Daoy (cell line): ENCODE data around the gene SEZ6L2. TPM values are rescaled to one million over a fixed set of nuclear protein-coding genes. Genes with fewer than 3 reads are reported as not detected.
"Not testable (repeated sequence)": the region's sequence is repeated elsewhere in the genome, so short reads cannot be mapped to it uniquely, and the experiment has no call there.

ENCODE experiments used
- DNase-seq: peaks from one replicate; pipeline ENCODE4 v3.0.0-alpha.2; 2015; ENCODE audit warnings: low read depth
- total RNA-seq: library from RNA; depleted of rRNA; stranded (reverse); fragments of >200 nt; shearing (Covaris generic); gene quantifications from 2 replicates; pipeline ENCODE4 v1.2.3, GENCODE V29; 2014

SEZ6L2 gene
- total RNA-seq, 1 experiment from 2014 or later = 2.6 TPM

DNA sequence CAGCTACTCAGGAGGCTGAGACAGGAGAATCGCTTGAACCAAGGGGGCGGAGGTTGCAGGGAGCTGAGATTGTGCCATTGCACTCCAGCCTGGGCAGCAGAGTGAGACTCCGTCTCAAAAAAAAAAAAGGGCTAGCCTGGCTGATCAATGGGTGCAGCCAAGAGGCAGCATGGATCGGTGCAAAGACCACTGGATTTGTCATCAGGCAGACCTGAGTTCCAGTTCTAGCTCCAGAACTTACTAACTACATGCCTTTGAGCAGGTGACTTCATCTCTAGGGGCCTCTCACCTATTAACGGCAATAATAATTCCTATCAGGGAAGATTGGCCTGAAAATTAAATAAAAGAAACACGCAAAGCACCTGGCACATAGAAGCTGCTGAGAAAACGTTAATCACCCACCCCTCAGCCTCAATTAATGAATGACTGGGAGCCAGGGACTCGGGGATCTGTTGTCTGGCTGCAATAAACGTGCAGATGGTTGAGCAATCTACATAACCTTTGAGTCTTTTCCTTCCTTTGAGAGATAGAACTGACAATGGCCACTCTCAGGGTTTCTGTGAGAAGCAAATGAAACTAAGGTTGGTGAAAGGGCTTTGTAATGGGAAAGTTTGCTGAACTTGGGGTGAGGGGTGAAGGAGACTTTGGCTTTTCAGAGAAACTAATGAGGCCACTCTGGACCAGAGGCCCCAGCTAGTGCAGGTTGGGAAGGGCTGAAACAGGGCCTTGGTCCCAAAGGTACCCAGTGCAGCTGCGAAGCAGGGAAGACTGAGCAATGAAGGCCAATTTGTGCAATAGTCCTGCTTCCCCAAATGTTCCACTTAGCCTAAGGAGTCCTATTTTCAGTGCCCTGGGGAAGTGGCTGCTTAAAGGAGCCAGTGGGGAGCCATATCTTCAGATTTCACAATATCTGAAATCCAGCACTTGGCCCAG lies 7.6 kb downstream of the SEZ6L2 start:
- DNase-seq = no peak

DNA sequence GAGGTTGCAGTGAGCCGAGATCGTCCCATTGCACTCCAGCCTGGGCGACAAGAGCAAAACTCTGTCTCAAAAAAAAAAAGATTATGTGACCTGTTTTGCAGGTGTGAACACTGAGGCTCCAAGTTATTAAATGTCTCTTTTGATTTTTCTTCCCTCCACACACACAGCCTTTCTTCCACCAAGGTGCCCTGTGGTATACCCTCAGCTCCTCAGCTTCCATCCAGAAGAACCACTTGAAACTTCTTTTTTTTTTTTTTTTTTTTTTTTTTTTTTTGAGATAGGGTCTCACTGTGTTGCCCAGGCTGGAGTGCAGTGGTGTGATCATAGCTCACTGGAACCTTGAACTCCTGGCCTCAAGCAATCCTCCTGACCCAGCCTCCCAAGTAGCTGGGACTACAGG lies 10.0 kb downstream of the SEZ6L2 start:
- DNase-seq = not testable (repeated sequence)

DNA sequence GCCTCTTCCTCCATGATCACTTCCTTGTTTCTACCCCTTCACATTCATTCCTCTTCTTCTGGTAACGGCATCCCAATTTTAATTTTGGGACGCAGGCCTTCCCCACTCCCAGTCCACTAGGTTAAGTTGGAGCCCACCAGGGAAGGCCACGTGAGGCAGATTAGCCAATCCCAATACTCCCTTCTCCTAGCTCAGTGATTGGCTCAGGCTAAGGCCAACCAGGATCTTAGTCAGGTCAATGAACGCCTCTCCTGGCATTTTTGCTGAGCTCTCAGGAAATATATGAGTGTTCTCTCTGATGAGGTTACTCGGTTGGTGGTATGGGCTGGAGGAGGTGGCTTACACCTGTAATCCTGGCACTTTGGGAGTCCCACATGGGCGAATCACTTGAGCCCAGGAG lies 15.4 kb downstream of the SEZ6L2 start:
- DNase-seq = no peak

DNA sequence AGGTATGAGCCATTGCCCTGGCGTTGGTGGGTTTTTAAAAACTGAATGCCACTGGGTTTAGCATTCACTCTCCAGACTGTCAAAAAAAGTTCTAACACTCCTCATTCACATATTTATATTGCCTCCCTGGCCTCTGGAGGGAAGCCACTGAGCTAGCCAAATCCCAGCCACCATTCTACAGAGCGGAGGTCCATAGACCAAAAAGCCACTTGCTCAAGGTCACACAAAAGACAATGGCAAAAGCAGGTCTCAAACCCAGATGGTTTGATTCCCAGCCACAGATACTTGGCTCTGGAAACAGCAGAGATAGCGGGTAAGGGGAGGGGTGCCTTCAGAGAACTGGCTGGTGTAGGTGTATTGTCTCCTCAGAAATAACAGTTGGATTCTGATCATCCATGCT lies 18.3 kb downstream of the SEZ6L2 start:
- no peak for DNase-seq

DNA sequence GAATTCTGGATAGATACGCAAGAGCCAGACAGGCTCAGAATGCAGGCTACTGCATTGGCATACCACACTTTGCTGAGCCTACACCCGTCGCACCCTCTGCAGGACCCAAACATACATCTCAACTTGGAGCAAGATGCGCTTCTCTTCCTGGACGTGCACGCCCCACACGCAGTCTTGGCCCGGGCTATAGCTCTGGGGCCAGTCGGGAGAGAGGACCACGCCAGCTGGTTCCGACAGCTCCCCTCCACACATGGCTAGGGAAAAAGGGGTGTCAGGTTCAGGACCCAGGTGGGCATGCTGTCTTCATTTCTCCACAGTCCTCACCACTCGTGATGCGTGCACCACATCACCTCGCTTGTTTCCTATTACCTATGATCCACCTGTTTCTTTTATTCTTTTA lies 21.2 kb downstream of the SEZ6L2 start:
- DNase-seq = no peak

DNA sequence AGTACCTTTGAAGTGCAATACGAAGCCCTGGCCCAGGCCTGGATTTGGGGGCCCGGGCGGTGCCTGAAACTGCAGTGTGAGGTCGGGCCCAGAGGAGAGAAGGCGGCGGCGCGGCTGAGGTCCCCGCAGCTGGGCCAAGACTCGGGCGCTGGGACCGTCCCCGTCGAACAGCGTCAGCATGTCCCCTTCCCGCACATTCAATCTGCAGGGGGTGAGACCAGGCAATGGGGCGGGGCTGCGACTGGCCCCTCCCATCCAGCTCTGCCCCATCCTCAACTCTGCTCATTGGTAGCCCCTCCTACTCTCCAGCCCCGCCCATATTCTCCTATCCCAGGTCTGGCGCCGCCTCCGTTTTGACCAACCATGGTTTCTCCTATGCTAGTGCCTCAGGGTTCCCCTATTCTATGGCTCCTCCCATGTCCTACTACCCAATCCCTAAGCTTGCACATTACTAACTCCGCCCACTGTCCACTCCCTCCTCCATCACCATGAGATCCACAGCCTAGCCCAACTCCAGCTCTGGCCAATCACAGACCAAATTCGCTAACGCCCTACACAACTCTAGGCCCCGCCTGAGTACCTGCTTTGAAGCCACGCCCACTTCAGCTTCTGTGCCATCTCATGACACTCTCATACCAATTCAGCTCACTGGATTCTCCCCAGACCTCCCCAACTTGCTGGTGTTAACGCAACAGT lies 21.9 kb downstream of the SEZ6L2 start:
- DNase-seq = peak; percentile 44

DNA sequence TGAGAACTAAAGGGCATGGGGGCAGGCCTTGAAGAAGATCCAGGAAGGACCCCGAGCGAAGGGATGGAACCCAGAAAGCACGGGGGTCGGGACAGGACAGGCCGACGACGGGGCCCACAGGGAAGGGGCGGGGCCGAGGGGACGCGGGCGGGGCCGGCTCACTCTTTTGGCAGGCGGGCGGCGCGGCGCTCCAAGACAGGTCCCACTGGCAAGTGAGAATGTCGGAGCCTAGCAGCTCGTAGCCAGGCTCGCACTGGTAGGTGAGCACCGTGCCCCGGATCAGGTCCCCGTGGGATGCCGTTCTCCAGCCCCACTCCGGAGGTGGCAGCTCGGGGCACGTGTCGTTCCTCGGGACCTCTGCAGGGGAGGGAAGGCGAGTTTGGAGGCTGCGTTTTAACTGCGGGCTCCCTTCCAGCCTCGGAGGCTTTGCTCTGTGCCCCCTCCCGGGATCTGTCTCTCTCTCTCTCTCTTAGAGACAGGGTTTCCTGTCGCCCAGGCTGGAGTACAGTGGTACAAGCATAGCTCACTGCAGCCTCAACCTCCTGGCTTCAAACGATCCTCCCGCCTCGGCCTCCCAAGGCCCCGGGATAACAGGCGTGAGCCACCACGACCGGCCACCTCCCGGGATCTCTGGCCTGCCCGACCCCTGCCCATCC lies 22.6 kb downstream of the SEZ6L2 start:
- no peak for DNase-seq

DNA sequence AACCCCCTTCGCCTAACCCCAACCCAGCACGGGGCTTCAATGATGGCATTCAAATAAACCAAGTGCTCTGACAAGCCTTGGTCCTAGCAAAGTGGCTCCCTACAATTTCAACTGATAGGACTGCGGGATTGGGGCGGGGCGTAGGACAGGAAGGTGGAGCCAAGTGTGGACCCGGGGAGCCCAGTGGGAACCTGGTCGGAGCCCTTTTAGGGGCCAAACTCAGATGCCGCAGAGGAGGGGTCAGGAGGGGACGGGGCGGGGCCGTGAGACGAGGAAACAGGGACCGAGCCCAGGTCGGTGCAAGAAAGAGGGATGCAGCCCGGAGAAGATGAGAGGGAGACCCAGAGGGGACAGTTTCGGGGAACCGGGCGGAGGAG lies 23.1 kb downstream of the SEZ6L2 start:
- no peak for DNase-seq

DNA sequence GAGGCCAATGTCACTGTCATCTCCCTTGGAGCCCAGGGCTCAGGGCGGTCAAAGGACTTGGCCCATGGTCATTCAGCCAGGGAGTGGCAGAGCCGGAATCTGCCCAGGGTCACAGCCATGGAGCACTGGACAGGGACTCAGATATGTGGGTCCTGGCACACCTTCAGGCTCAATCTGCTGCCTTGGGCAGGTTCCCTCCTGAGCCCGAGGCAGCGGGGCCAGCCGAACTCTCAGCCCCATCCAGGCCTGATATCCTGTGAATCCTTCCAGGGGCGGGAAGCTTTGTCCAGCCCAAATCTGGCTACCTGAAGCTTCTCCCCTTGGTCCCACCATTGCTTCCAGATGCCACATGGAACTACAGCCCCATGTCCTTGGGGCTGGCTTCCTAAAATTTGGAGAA lies 24.1 kb downstream of the SEZ6L2 start:
- DNase-seq = no peak

DNA sequence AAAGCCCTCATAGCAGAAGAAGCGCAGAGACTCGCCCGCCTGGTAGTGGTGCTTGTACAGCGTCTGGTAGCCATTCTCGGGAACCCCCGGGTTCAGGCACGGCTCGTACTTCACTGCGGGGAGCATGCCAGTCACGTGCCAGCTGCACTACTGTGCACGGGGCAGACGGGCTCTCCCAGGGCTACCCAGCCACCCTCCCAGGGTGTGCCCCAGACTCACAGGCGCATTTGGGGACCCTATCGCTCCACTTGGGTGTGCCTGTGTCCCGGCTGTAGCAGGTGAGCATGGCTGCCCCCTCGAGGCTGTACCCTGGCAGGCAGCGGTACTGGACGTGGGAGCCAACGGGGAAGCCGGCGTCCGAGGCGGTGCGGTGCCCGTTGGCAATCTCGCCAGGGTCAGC lies 26.0 kb downstream of the SEZ6L2 start:
- no peak for DNase-seq

DNA sequence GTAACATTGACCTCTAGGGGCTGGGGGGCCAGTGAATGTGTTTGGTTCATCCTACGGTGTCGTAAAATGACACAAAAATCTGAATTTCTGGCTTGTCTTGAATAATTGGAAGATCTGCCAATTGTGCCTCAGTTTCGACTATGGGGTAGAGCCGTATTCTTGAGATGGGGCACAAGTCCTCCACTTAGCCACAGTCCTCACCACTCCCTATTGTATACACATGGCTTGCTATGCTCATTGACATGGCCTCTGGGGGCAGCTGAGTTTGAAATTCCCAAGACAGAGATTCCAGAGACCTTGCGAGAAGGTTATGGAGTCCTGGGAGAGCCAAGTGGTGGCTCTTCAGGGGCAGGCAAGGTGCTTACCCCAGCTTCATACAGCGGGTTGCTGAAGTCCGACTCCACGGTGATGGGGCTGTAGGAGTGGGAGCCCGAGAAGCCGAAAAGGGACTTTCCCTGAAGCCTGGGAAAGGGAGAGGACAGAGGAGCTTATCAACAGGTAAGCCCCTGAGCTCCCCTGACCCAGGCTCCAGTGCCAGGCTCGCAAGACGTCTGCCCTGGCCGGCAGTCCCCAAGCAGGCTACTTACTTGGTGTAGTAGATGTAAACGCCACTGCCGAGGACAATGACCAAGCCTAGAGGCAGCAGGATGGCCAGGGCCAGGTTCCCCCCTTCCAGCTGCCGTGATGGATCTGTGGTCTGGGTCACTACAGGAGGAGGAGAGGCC lies 27.4 kb downstream of the SEZ6L2 start:
- DNase-seq = no peak

DNA sequence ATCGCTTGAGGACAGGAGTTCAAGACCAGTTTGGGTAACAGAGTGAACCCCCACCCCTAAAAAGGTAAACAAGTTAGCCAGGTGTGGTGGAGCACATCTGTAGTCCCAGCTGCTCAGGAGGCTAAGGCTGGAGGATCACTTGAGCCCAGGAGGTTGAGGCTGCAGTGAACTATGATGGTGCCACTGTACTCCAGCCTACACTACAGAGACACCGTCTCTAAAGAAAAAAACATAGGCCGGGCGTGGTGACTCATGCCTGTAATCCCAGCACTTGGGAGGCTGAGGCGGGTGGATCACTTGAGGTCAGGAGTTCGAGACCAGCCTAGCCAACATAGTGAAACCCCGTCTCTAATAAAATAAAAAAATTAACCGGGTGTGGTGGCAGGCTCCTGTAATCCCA lies 30.3 kb downstream of the SEZ6L2 start:
- not testable (repeated sequence) for DNase-seq

DNA sequence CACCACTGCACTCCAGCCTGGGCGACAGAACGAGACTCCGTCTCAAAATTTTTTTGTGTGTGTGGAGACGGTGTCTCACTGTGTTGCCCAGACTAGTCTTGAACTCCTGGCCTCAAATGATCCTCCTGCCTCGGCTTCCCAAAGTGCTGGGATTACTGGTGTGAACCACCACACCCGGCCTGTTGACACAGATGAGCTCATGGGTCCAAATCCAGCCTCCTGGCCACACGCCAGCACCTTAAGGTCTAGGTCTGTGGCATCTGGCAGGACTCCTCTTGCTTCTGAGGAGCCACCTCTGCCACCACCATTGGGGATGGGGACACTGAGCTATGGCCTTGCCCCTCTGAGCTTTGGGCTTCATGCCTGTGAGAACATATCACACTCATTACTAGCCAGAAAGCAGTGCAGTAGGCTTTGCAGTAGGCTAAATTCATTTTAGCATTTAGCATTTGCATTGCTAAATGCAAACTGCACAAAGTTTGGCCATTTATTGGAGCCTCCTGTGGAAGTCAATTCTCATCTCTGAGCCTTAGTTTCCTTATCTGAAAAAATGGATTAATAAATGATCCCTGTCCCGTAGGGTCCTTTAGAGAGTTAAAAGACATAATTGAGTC lies 30.8 kb downstream of the SEZ6L2 start:
- DNase-seq = peak; percentile 18

DNA sequence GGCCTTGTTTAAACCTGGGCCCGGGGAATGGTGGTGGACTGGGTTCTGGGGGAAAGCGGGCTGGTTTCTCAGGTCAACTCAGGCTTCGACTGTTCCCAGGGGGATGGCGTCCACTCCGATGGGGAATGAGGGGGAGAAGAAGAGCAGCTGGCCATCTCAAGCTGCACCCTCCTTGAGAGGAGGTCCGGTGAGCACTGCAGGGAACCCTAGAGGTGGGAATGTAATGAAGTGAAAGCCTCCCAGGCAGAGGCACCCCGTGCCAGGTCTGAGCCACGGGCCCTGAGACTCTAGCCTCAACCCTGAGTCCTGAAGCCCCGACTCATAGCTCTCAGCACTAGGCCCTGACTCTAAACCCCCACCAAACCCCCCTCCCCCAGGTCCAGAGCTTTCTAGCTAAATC lies 35.1 kb downstream of the SEZ6L2 start:
- no peak for DNase-seq

DNA sequence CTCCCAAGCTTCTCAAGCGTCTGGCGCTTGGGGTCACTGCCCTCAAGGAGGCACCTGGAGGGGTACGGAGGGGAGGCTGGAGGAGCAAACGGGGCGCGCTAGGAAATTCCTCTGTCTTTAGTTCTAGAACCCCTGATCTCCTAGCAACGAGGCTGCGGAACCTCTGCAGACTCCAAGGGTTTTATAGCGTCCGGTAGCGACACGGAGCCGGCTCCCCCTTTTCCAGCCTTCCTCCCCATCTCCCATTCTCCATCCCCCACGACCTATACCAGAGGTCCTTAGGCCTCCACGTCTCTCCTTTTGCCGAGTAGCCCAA lies 35.7 kb downstream of the SEZ6L2 start:
- no peak for DNase-seq

DNA sequence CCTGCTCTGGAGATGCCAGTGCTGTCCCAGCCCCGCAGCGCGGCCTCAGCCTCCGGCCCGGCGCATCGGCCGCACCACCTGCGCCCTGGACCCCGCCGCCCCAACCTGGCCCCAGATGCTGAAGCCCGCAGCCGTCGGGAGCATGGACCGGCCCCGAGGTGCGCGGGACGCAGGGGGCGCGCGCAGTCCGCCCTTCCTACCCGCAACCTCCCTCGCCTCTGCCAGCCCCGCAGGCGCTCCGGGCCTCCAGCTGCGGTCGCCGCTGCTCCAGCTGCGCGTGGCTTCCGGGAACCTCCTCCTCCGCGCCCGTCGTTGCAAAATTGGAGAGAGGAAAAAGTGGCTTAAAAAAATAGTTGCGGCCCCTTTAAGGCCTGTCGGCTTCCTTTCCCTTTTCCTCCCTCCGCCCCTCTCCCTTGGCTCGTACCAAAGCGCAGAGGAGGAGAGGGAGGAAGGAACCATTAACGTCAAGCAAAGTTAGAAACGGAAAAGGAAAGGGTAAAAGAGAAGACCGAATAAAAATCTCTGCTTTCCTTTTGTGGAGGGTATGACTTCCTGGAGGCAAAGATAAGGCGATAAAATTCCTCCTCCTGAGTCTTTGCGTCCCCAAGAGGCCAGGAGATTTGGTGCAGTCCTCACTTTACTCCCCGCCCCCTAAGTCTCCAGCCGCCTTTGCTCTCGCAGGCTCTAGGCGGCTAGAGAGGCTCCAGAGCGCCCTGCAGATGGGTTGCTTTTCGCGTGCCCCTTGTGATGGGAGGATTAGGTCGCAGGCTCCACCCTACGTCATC lies 36.3 kb downstream of the SEZ6L2 start, which contains the start of gene CDIPT:
Gene CDIPT (minus strand): TSS at position 343 of the 785 bp plus-strand sequence. CDS start 369 bp downstream, outside the sequence.
- peak; percentile 94 for DNase-seq

DNA sequence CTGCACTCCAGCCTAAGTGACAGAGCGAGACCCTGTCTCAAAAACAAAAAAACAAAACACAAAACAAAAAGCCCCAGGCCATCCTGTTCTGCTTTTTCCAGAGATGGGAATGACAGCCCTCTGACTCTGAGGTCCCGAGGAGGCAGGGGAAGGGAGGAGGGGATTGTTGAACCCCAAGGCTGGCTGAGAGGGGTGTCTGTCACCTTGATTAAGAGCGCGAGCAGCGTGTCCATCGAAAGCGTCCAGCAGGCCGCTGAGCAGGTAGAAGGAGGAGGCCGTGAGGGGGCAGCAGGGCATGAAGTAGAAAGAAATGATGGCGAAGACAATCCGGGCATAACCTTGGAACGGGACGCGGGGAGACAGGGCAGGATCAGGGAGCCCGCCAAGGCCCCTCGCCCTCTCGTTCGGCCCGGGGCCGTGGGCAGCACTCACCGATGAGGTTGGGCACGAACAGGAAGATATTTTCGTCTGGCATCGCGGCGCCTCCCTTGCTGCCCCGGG lies 36.9 kb downstream of the SEZ6L2 start:
- DNase-seq = peak; percentile 14

DNA sequence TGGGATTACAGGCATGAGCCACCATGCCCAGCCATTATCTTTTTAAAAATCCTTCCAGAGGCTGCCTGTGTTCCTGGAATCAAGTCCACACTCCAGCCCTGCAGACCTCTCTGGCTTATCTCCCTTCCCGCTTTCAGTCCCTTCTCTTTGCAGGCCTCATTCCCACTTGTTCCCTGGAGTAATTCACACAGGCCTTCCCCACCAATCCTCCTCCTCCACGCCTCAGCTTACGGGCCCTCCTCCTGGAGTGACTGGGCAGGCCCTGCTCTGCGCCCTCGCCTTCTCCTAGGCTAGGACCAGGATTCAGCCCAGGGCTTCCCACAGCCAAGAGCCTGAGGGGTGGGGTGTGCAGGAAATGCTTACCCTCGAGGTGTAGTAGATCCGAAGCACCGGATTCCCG lies 39.1 kb downstream of the SEZ6L2 start:
- DNase-seq = no peak

DNA sequence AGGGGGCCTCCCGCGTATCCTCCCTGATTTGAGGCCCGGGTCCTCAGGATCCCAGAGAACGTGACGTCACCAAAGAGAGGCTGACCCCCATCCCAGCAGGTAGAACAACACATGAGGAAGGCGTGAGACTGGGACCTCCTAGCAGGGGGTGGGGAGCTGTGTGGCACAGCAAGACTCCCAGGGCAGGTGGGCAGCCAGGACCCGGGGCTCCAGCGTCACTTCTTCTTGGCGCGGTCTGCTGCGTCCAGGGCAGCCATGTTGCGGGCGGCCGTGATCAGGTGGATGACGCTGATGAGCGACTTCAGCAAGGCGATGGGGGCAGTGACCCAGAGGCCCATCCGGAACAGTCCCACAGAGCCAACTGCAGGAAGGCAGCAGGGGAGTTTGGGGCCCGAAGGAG lies 40.4 kb downstream of the SEZ6L2 start:
- DNase-seq = no peak

DNA sequence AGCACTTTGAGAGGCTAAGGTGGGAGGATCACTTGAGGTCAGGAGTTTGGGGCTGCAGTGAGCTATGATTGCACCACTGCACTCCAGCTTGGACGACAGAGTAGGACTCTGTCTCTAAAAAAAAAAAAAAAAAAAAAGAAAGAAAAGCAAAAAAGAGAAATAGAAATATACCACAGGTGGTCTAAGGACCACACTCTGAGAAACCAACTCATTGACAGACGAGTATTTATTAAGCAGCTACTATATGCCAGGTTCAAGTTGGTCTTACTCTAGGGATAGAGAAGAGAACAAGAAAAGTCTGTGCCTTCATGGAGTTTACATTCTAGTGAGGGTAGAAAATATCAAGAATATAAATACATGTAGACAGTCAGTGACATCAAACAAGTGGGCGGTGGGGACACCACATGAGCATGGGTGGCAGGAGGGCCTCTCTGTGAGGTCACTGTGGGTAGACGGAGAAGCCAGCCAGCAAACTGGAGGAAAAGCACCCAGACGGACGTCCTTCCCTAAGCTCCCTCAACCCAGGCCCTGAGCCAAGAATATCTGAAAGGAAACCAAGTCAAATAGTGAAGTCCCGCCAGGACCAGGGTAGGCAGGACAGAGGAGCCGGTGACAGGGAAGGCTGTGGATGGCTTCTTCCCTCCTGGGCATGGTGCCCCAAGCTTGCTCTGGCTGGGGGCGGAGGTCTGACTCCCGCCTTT lies 41.1 kb downstream of the SEZ6L2 start:
- no peak for DNase-seq
